Bronchial epithelial cell (primary cell): ENCODE measurements around the gene RTBDN. TPM values are rescaled to one million over a fixed set of nuclear protein-coding genes. Genes with fewer than 3 reads are reported as not detected.

Source experiments
- DNase-seq: peaks from one replicate; pipeline ENCODE4 v3.0.0-alpha.2; 2010; ENCODE audit warnings: low read depth
- FAIRE-seq: peaks from 2 replicates; lab custom pipeline; 2011; peaks lifted over from hg19 to GRCh38; lab: Jason Lieb, UNC
- H3K27me3 ChIP-seq: 2 replicates; pipeline ENCODE4 v1.5.1; 2011; ENCODE audit warnings: low read length; ENCODE audit not compliant: control insufficient read depth, insufficient read depth
- H3K36me3 ChIP-seq: 2 replicates; pipeline ENCODE4 v1.5.1; 2011; ENCODE audit warnings: low read length; ENCODE audit not compliant: control insufficient read depth, insufficient read depth
- H3K4me3 ChIP-seq: 2 replicates; pipeline ENCODE4 v1.5.1; 2011; ENCODE audit warnings: mild to moderate bottlenecking, low read depth, low read length, control low read depth
- CTCF ChIP-seq: IDR thresholded peaks from 2 replicates; pipeline ENCODE4 v1.5.1; 2011; ENCODE audit warnings: mild to moderate bottlenecking, moderate library complexity, low read length, control low read depth, inconsistent platforms; ENCODE audit not compliant: insufficient read depth, severe bottlenecking
- total RNA-seq: library from RNA; depleted of rRNA; stranded (reverse); fragments of >200 nt; gene quantifications from 2 replicates; pipeline ENCODE4 v1.2.1, GENCODE V29; 2014

The RTBDN gene
- total RNA-seq: not detected in 2 replicates

DNA sequence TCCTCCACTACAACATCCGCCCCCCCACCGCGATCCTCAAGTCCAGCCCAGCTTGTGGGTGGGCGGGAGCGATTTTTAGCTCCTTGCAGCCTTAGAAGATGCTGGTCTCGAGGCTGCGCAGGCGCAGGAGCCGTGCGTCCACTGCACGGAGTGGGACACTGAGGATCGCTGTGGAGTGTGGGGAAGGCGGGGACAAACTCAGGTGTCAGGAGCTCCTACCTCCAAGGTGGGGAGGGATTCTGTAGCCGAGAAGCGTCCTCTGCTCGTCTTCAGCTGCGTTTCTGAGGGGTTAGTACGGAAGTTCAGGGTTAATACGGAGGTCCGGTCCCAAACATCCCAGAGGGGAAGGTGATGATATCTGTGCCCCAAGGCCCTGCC is at the start of gene RTBDN:
Gene RTBDN (minus strand): TSS at position 14 of the 378 bp plus-strand sequence. CDS start 4,600 bp downstream, outside the sequence.
- H3K4me3 ChIP-seq: peak within 1 kb of the TSS; percentile 35

DNA sequence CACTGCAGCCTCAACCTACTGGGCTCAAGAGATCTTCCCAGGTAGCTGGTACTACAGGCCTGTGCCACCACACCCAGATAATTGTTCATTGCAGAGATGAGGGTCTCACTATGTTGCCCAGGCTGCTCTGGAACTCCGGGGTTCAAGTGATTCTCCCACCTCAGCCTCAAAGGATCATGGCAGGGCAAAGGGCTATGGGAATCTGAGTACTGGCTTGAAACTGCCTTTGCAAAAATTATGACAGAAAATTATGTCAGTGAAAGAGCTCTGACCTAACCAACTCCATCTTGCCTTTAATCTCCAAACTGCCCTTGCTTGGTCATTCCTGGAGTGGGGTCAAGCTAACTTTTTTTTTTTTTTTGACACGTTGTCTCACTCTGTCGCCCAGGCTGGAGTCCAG is 48.2 kb upstream of the RTBDN start:
- H3K4me3 ChIP-seq: no peak overlapping the region
- FAIRE-seq: no peak

More for the DNA sequence above, at the start of gene RTBDN:
- no peaks in the 10 kb centered on the region for H3K36me3 ChIP-seq
- no peak for TF ChIP-seq CTCF
- no peak for FAIRE-seq
- DNase-seq: no peak
- H3K27me3 ChIP-seq: peaks cover 29% of the 10 kb centered on the region

GRCh38 chr19:12881172-12881808 is 46.9 kb upstream of the RTBDN start, which contains the start of gene DNASE2:
TSS of gene DNASE2 (minus strand) at chr19:12881449. CDS start at chr19:12881375, 74 bp downstream.
- TF ChIP-seq CTCF: no peak
- FAIRE-seq (peak; percentile 36), DNase-seq (peak; percentile 91)
- Histone ChIP-seq H3K4me3 (peak within 1 kb of the TSS; percentile 94), H3K27me3 (no peaks in the 10 kb centered on the region), H3K36me3 (peaks cover 2% of the 10 kb centered on the region)

More for the DNA sequence above, 48.2 kb upstream of the RTBDN start:
- no peak for DNase-seq
- TF ChIP-seq CTCF: no peak
- H3K27me3 ChIP-seq: no peaks in the 10 kb centered on the region
- no peaks in the 10 kb centered on the region for H3K36me3 ChIP-seq

DNA sequence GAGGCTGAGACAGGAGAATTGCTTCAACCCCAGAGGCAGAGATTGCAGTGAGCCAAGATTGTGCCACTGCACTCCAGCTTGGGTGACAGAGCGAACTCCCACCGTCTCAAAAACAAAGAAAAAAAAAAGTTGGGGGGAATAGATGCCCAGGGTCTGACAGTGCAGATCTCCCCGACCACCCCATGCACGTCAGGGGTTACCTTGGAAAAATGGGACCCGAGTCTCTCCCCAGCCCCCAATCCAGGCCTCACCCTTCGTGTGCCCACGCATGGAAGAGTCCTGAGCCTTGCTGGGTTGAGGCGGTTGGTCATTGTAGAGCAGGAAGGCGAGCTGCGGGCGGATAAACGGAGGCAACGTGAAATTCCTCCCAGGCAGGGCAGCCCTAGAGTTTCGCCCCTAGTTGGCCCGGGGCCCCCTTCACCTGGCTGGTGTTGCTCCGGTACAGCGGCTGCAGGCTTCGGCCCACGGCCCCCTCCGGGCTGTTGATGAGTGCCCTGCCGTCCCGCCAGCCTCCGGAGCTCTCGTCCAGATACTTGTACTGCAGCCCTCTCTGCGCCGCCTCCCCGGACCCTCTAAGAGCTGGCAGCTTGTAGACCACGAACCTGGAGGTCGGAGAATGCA is 46.3 kb upstream of the RTBDN start:
- peak overlapping the region; percentile 94 for H3K4me3 ChIP-seq
- no peak for FAIRE-seq
- peaks cover 2% of the 10 kb centered on the region for H3K36me3 ChIP-seq
- no peaks in the 10 kb centered on the region for H3K27me3 ChIP-seq
- no peak for DNase-seq
- no peak for TF ChIP-seq CTCF

GRCh38 chr19:12875086-12875485 is 40.7 kb upstream of the RTBDN start:
- DNase-seq (no peak), FAIRE-seq (no peak)
- Histone ChIP-seq H3K27me3 (no peaks in the 10 kb centered on the region), H3K36me3 (peaks cover 2% of the 10 kb centered on the region), H3K4me3 (no peak overlapping the region)
- no peak for TF ChIP-seq CTCF
